NCI-H2227 (cell line): ENCODE measurements around the gene PDLIM1.

Source experiments
- DNase-seq: peaks from one replicate; lab custom pipeline; 2025; ENCODE audit not compliant: unreplicated experiment; lab: John Stamatoyannopoulos, UW

The PDLIM1 gene

DNA sequence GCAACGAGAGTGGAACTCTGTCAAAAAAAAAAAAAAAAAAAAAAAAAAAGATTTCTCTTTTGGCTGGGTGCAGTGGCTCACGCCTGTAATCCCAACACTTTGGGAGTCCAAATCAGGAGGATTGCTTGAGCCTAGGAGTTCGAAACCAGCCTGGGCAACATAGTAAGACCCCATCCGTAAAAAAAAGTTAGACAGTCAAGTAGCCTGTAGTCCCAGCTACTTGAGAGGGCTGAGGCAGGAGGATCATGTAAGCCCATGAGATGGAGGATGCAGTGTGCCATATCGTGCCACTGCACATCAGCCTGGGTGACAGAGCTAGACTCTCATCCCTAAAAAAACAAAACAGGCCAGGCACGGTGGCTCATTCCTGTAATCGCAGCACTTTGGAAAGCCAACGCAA, 25.2 kb downstream of the PDLIM1 start:
- no peak for DNase-seq

DNA sequence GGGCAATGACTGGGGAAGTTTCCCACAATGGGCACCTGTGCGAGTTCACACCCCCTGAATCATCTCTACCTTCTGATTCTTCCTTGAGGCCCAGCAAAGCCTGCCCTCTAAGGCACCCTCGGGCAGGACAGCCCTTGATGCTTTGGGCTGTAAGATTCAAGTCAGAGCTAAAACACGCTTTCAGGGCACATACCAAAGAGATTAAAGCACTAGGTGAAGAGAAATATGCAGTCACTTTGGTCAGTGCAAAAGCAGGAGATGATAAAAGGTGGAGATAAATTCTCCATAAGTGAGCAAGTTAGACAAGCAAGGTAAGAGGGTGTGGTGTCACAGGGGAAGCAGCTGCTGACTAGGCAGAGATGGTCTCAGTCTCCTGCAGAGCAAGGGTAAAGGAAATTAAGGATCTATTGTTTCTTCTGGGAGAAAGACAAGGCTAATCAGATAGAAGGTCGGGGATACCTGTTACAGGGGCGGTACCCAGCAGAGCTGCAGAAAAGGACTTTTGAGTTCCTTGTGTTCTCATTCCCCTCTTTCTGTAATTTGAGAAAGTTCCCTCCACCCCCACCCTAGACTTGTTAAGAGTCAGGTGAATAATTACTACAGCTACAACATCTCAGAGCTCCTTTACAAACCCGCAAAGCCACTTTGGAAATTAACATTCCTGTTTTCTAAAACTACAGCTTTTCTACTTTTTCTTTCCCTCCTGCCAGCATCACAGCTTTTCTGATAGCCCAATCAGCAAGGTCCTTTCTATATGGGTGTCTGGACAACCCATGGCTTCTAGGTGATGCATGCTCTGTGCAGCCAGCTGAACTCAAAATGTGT, 26.4 kb downstream of the PDLIM1 start:
- DNase-seq = no peak

DNA sequence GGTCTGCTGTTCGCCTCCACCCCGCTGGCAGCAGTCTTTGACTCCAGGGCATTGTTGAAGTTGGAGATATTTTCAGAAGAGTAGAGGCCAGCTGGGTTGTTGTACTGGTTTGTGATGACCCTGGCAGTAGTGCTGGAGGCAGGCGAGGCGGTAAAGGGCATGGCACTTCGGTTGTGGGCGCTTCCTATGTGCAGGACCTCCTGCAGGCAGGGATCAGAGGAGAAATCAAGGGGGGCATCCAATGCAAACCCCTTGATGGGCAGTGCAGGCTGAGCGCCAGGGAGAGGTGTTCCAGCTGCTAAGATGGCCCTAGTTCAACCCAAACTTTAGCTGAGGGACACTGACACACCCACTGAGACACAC, 27.0 kb downstream of the PDLIM1 start:
- no peak for DNase-seq

DNA sequence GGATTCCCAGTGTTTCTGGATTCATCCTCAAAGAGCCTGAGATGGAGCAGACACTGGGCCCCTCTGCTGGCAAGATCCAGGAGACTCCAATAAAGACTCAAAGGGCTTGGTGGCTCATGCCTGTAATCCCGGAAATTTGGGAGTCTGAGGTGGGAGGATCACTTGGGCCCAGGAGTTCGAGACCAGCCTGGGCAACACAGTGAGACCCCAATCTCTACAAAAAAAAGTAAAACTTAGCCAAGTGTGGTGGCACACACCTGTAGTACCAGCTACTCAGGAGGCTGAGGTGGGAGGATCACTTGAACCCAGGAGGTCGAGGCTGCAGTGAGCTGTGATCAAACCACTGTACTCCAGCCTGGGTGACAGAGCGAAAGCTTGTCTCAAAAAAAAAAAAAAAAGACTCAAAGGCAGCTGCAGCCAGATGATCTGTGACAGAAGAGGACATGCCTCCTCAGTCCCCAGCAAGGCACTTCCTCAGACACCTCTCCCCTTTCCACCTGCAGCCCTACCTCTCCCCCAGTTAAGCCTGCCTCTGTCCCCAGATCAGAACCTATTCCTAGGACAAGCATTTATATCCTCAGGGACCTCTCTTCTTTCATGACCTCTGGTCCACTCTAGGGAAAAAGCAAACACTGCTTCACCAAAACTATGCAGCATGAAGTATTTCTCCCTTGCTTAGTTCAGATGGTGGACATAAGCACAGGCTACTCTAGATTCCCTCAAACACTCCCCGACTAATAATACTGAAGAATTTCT, 27.9 kb downstream of the PDLIM1 start:
- no peak for DNase-seq

DNA sequence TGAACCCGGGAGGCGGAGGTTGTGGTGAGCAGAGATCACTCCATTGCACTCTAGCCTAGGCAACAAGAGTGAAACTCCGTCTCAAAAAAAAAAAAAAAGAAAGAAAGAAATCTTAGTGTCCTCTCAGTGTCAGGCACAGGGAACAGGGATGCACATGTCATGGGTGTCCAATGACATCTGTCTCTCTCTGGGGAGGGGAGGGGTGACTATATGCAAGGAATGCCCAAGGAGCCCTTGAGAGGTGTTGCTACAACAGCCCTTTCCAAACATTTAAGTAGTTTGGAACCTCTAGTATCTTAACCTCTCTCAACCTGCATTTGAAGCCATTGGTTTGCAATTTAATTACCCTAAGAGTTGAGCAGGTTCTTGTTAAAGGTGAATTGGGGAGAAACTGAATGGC, 28.9 kb downstream of the PDLIM1 start:
- DNase-seq = no peak

DNA sequence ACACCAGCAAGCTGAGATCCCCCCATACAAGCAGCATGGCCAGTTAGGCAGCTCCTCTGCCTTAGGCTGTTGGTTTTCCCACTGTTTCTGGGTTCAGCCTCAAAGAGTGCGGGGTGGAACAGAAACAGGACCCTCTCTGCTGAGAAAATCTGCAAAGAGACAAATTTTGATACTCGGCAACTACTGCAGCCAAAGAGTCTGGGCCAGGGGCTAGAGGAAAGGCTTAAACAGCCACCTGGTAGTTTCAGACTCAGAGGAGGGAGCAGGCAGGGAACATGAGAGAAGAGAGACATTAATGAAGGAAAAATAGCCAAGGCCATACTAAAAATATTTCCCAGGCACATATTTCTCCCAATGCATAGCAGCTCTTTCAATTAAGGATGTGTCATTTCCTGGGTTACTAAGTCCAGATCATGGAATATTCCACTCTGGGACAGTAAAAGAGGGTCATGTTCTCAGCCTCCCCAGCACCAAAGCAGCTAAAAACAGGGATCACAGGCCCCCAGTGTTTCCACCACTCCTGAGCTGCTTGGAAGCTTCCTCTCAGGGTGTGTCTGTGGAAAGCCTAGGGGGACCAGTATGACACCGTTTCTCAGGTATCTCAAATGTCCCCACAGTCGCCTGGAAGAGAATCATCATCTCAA, 29.8 kb downstream of the PDLIM1 start:
- DNase-seq = no peak

DNA sequence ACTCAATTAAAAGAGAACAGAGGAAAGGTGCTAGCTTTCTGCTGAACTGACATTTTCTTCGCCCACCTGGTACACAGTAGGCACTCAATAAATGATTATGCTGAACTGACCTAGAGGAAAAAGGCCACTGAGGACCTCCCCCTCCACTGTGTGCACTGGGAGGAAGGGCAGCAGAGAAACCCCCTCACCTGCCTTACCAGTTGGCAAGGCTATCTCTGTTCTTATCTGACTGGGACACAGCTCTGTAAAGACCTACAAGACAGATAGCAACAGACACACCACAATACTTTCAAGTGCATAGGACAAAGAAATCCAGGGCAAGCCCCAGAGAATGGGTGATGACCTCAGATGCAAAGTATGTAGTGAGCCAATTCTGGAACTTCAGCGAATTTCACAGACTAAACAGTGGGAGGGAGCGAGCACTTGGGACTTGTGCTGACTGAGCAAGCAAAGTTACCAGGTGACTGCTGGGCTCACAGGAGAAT, 30.4 kb downstream of the PDLIM1 start:
- DNase-seq = no peak

DNA sequence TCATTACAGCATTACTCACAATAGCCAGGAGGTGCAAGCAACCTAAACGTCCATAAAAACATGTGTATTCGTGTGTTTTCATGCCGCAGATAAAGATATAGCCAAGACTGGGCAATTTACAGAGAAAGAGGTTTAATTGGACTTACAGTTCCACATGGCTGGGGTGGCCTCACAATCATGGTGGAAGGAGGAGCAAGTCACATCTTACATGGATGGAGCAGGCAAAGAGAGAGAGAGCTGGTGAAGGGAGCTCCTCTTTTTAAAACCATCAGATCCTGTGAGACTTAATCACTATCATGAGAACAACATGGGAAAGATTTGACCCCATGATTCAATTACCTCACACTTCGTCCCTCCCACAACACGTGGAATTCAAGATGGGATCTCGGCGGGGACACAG, 33.0 kb downstream of the PDLIM1 start:
- no peak for DNase-seq

DNA sequence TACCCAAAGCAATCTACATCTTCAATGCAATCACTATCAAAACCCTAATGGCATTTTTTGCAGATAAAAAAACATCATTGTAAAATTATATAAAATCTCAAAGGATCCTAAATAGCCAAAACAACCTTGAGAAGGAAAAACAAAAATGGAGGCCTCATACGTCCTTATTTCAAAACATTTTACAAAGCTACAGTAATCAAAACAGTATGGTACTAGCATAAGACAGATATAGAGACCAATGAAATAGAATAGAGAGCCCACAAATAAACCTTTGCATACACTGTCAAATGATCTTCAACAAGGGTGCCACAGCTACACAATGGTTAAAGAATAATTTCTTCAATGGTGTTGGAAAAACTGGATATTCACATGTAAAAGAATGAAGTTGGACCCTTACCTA, 34.5 kb downstream of the PDLIM1 start:
- no peak for DNase-seq

DNA sequence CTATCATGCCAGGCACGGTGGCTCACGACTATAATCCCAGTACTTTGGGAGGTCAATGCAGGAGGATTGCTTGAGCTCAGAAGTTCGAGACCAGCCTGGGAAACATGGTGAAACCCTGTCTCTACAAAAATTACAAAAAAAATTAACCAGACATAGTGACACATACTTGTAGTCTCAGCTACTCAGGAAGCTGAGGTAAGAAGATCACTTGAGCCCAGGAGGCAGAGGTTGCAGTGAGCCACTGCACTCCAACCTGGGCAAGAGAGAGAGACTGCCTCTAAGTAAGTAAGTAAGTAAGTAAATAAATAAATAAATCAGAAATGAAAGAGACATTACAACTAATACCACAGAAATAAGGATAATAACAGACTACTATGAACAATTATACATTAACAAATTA, 36.2 kb downstream of the PDLIM1 start:
- DNase-seq = no peak

DNA sequence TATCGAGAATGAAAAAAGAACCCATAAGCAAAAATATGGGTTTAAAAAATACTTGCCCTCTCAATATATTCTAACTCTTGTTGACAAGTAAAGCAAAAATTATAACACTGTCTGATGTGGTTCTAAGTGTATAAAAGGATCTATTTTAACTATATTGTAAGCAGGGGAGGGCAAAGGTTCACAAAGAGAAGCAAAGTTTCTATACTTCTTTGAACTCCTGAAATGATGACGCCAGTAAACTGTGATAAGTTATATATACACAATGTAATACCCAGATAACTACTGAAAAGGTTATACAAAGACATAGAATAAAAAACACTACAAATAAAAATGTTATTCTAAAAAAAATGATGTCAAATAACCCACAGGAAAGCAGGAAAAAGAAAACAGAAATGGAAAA, 37.1 kb downstream of the PDLIM1 start:
- DNase-seq = no peak

DNA sequence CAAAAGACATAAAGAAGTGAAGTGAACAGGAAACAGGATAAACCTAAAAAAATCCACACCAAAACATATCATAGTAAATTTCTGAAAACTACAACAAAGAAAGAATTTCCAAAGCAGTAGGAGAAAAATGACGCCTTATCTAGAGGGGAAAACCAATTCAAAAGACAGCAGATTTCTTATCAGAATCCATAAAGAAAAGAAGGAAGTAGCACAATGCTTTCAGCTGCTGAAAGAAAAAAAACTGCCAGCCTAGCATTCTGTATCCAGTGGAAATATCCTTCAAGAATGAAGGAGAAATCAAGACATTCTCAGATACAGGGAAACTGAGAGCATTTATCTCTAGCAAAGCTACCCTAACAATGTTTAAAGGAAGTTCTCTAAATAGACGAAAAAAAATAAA, 37.8 kb downstream of the PDLIM1 start:
- no peak for DNase-seq

DNA sequence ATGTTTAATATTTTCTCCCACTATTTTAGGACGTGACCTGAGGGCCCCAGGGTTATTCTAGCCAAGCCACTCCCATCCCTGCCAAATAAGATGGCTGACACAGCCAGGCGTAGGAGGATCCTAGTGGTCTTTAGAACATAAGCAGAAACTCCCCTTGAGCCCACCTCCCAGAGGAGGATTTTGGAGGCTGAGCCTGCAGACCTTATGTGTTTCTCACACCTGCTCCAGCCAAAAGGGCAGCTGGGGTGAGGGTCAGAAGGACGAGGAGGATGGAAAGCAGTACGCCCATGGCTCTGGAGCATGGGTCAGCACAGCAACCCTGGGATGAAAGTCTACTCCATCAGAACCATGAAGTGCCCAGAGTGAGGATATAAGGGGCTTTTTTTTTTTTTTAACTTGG, 39.9 kb downstream of the PDLIM1 start:
- DNase-seq = no peak

DNA sequence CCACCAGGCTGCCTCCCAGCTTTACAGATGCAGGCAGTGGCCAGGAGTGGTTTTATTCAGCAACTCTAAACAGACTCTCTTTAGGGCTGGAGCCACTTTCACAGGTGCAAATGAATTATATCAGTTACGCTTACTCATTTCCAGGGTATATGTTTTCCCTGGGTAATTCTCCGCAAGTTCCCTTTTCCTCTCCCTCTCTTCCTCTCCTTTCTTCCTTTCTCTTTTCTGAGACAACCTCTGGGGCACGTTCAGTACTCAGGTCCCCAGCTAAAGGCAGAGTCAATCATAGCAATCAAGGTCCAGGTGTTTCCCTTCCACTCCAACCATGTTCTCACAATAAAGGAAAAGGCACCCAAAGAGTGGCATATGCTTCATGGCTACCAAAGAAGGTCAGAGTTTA, 41.3 kb downstream of the PDLIM1 start:
- no peak for DNase-seq

DNA sequence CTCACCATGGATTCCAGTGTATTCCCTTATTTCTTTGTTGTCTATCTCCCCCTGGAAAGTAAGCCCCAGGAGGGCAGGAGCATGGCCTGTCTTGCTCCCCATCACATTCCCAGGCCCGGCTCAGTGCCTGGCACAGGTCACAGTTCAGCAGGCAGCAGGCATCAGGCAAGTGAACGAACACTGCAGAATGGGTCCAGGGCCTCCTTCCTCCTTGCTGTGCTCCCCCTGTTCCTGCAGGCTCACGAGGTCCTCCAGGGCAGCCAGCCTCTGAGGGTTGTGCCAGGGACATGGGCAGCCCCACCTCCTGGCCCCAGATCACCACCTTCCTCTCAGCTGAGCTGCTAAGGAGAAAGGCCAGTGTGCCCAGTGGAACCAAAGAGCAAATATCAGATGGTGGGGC, 41.8 kb downstream of the PDLIM1 start:
- no peak for DNase-seq

DNA sequence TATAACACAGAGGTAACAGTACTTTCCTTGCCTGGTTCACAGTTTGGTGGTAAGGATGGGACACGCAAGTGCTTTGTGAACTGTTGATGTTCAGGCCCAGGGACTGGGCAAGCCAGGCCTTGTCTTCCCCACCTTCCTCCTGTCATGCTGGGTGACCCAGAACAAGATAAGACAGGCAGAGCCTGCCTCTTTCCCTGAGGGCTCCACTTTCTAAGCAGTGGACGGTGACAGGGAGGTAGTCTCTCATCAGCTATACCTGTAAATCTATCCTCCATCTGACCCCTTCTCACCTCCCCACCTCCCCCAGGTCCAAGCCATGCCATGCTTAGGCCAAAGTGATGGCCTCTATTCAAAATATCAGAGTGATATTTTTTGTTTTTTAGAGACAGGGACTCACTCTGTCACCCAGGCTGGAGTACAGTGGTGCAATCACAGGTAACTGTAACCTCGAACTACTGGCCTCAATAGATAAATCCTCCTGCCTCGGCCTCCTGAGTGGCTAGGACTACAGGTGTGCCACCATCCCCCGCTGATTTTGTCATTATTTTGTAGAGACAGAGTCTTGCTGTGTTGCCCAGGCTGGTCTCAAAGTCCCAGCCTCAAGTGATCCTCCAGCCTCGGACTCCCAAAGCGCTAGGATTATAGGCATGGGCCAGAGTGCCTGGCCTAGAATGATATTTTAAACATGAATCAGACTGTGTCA, 42.8 kb downstream of the PDLIM1 start:
- no peak for DNase-seq

DNA sequence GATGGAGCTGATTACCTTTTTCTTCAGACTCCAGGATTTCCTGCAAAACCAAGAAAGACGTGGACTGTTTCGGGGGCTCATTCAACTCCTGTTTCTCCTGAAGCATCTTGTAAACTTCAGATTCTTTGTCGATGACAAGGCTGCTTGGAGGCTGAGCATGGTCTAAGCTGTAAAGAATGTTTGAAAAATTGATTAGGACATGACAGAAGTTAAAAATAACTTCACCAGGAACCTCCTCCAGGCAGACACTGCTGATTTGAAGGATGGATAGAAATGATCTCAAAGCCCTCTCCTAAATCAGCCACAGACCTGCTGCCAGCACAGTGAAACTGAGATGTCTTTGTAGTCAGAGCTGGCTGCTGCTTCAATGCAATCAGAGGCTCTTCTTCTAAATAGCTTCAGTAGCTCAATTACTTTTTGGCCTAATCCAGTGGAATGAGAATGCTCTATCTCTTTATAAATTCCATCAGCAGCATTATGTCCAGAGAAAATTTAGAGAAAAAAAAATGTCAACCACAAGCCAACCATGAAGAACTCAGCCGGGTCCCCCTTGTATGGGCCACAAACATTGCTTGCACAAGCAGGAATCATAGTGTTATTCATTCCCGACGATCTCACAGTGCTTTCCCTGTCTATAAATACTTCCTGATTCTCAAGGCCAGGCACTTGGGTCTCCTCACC, 43.5 kb downstream of the PDLIM1 start:
- DNase-seq = no peak

DNA sequence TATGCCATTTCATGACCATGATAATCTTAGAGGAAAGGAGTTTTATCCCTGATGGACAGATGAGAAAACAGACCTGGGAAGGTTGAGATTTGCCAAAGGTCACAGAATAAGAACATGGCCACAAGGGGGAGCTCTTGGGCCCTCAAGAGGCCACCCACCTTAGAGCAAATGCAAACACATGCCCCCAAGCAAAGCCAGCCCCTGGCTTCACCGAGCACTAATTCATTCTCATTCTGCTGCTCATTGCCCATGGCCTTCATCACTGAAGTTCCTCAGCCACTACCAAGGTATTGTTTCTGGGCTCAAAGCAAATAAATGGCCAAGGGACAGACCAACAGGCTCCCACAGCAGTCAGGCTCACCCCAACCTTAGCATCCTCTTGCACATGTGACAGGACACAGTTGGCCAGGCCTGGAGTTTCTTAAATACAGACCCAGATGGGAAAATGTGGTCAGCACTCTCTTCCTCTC, 44.2 kb downstream of the PDLIM1 start:
- DNase-seq = peak; percentile 64

DNA sequence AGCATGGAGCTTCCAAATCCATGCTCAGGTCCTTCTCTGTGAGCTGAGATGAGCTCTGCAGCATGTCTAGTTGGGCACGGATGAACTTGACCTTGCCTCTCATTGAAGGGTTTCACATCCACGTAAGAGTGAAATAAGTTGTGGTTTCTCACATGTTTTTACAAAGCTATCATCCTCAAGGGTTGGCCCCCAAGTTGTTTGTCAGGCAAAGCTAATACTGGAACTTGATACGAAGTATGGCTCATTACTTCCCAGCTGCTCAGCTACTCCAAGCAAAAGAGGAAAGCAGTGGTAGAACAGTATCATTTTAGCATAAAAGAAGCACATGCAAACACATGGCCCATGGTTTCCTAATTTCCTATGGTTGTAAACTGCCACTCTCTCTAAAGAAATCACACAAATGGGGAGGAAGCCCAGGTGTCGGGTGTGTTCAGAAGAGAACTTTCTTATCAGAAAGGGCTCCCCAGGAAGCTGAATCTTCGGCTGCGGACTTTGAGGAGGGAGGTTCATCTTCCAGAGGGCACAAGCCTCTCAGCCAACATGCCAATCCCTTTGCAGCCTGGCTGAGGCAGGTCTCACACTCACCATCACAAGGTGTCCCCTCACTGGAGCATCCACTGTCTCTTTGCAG, 45.3 kb downstream of the PDLIM1 start:
- DNase-seq = no peak

DNA sequence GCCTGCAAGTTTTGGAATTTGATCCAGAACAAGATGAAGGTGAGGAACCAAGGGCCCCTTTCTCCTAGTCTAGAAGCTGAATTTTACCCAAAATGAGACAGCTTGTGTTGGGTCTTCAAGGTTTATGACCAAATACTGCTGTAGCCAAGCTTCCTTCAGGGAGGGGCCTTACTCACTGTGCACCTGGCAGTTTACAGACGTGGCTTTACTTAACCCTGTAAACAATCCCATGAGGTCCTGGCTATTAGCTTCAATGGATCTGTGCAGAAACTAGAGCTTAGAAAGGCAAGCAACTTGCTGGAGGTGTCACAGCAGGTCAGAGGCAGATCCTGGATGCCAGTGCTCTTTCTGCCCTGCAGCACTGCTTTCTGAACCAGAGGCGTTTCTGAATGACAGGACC, 46.7 kb downstream of the PDLIM1 start:
- no peak for DNase-seq
